ENCODE measurements around the gene RFX5.

The RFX5 gene

GRCh38 chr1:151315565-151316235 lies 31.4 kb downstream of the RFX5 start:
- DNase-seq, result no peak

DNA sequence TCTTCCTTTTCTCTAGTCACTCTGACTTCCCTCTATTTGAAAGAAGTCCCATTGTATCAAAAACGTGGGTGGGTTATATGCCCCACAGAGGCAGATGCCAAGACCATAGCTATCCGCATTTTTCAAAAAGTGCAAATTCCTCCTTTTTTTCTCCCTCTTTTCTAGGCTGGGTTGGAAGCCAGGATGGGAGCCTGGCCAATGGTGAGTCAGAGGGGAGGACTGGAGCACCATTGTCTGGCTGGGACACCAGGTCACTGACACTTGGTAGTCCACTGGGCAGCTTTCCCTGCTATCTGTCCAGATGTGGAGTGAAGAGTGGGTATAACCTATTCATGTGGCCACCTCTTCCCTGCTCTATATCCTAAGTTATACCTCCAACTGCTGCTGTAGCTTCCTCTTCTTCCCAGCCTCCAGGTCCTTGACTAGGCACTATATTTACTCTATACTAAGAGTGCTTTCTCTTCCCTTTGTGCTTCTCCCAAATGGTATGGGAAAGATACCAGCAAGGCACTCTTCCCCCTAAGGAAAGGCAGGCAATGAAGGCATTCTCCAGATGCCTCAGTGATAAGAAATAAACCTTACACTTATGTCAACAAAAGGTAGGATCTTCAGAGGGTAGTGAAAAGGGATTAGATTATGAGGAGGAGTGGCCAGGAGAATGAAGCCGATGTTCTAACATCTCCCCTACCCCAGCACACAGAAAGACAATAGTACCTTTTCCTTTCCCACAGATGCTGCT lies 32.7 kb downstream of the RFX5 start:
- no peak for DNase-seq

DNA sequence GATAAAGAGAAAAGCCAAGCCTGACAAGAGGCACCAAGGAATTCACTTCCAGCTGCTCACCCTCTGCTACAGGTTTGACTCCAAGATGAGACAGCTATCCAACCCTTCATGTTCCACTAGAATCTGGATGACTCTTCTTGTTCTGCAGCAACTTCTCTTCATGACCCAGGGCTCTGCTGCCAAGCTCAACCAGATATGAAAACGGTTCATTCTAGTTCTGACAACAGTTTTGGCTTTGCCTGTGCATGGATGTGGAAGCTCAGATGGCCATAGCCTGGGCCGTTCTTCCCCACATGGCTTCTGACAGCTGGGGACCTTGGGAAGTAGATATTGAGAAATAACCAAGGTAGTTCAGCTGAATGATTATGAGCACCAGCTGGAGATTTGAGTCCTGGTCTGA lies 33.6 kb downstream of the RFX5 start:
- DNase-seq, result no peak

DNA sequence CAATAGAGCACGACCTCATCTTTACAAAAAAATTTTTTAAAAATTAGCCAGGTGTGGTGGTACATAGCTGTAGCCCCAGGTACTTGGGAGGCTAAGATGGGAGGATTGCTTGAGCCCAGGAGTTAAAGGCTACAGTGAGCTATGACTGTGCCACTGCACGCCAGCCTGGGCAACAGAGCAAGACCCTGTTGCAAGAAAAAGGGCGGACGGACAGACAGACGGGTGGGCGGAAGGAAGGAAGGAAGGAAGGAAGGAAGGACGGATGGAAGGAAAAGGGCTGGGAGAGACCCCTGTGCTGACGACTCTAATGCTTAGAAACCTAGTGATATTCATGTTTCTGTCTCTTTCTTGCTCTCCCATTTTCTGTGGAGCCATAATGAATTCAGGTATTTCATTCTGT lies 34.2 kb downstream of the RFX5 start:
- DNase-seq, result no peak

- no peak for DNase-seq
Observed at GRCh38 chr1:151312411-151312810, 34.6 kb downstream of the RFX5 start.

DNA sequence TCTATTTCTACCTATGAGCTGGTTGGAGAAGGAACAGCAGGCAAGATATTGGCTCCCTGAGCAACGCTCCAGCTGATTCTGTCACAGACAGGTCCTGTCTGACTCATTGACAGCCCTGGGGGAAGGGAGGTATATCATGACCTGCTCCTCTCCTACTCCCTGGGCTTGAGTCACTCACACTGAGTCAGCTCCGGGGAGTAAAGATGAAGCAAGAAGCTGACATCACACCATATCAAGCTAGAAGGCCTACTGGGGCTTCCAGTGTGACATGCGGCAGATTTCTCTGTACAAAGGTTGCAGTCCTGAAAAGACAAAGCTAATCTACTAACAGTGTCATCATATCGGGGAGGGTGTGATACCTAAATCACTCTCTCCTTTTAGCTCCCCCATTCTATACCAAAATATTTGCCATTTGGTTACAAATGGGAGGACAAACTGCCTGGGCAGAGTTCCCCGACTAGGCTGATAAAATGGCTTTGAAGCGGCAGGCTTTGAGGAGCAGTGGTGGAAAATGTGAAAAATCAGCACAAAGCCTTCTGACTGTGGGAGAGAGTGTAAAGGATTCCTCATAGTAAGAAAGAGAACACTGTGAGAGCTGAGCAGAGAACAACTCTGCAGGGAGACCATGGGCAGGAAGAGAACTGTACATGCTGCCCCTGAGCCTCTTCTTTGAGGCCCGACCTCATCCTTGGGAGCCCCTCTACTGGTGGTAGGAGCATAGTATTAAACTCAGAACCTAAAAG lies 35.3 kb downstream of the RFX5 start:
- no peak for DNase-seq

GRCh38 chr1:151311011-151311410 lies 36.0 kb downstream of the RFX5 start:
- no peak for DNase-seq

DNA sequence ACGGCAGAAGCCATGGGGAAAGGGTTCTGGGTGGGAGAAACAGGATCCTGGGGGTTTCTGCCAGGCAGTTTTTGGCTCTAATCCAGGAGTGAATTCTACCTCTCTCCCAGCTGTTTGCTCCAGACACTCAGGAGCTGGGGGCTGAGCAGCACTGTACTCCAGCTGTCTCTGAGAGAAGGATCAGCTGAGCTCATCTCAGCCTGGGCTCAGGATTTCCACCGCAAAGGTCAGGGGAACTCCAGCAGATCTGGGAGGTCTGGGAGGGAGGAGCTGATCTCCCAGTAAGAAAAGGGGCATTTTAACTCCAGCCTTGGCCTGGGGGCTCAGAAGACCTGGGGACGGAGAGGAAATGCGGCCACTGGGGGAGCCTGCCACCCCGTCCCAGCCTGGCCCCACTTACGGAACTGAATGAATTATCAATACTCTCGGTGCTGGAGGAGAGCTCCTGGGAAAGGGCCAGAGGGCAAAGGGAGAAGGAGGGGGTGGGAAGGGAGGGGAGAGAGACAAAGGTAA lies 37.2 kb downstream of the RFX5 start:
- no peak for DNase-seq

GRCh38 chr1:151294742-151295462 lies 52.1 kb downstream of the RFX5 start:
- DNase-seq, result no peak

GRCh38 chr1:151293093-151293492 lies 54.0 kb downstream of the RFX5 start:
- no peak for DNase-seq

DNA sequence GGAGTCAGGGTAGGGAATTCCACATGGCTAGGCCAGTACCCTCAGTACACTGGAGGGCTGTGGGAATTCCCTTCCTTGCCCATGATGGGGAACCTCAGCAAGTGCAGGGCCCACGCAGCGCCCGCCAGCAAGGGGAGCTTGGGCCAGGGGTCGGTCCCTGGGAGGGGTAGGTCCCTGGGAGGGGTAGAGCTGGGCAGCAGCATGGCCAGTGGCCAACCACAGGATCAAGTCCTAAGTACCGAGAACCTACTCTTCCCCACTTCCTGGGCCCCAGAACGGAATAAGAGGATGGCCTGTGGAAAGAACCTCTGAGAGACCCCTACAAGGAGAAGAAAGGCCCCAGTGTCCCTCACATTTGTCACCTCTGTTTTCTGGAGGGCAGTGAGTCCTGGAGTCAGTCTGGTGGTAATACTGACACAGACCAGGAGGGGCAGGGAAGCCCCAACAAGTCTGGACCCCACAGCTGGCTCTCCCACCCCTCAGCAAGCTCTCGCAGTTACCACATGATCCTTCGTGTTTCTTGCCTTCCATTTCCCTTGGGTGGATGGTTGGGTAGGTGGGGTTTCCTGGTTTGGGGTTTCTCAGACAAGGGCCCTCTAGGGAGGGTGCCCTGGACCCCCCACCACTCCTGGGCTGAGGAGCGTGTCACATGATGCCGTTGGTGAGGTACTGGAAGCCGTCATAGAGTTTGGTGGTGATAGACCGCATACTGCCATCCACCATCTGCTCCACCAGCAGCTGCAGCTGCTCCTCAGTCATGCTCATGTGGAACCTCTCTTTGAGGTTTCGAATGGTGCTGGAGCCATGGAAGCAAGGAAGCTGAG lies 54.6 kb downstream of the RFX5 start:
- DNase-seq, result no peak

DNA sequence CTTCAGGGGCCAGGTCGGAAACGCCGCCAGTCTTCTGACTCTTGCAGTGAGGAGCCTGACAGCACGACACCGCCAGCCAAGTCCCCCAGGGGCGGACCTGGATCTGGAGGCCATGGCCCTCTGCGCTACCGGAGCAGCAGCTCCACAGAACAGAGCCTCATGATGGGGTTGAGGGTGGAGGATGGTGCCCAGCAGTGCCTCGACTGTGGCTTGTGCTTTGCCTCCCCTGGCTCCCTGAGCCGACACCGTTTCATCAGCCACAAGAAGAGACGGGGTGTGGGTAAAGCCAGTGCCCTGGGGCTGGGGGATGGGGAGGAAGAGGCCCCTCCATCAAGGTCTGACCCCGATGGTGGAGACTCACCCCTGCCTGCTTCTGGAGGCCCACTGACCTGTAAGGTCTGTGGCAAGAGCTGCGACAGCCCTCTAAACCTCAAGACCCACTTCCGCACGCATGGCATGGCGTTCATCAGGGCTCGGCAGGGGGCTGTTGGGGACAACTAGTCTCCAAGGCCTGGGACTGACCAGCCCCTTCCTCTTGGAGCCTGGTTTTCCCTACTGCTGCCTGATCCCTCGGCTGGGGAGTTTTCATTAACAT lies 56.2 kb downstream of the RFX5 start:
- no peak for DNase-seq

All from effector CD8-positive, alpha-beta T cell (primary cell).